Fibroblast of the aortic adventitia (primary cell): ENCODE measurements around the gene GNB5. TPM values are rescaled to one million over a fixed set of nuclear protein-coding genes. Genes with fewer than 3 reads are reported as not detected.
"Not testable (repeated sequence)": the region's sequence is repeated elsewhere in the genome, so short reads cannot be mapped to it uniquely, and the experiment has no call there.

Experiments
- DNase-seq: peaks from one replicate; pipeline ENCODE4 v3.0.0-alpha.2; 2010; ENCODE audit warnings: low read depth
- H3K4me3 ChIP-seq: 2 replicates; pipeline ENCODE4 v1.5.1; 2011; ENCODE audit warnings: low read depth, mild to moderate bottlenecking, control low read depth, low read length, moderate library complexity
- CTCF ChIP-seq: IDR thresholded peaks from 2 replicates; pipeline ENCODE4 v1.5.1; 2011; ENCODE audit warnings: mild to moderate bottlenecking, low read length, control low read depth, inconsistent platforms; ENCODE audit not compliant: insufficient read depth
- total RNA-seq: library from RNA; depleted of rRNA; stranded (reverse); fragments of >200 nt; gene quantifications from 2 replicates; pipeline ENCODE4 v1.2.3, GENCODE V29; 2012; ENCODE audit warnings: low replicate concordance

GNB5 gene
- total RNA-seq, 1 donor = 24.0 TPM

GRCh38 chr15:52172869-52173268 lies 18.3 kb downstream of the GNB5 start:
- H3K4me3 ChIP-seq = no peak overlapping the region
- TF ChIP-seq CTCF = no peak
- no peak for DNase-seq

- H3K4me3 ChIP-seq = no peak overlapping the region
- no peak for TF ChIP-seq CTCF
- no peak for DNase-seq
Observed at GRCh38 chr15:52171807-52172206, 19.4 kb downstream of the GNB5 start.

GRCh38 chr15:52171386-52171785 lies 19.8 kb downstream of the GNB5 start:
- peak; percentile 25 for TF ChIP-seq CTCF
- peak; percentile 12 for DNase-seq

GRCh38 chr15:52170199-52170598 lies 21.0 kb downstream of the GNB5 start:
- DNase-seq, H3K4me3 ChIP-seq: not testable (repeated sequence)

More at GRCh38 chr15:52171386-52171785, 19.8 kb downstream of the GNB5 start:
- H3K4me3 ChIP-seq = no peak overlapping the region

GRCh38 chr15:52165494-52166131 lies 25.6 kb downstream of the GNB5 start:
- not testable (repeated sequence) for H3K4me3 ChIP-seq, DNase-seq

GRCh38 chr15:52164631-52165265 lies 26.4 kb downstream of the GNB5 start:
- no peak for TF ChIP-seq CTCF
- no peak overlapping the region for H3K4me3 ChIP-seq
- peak; percentile 50 for DNase-seq

- no peak for DNase-seq
- TF ChIP-seq CTCF = no peak
- no peak overlapping the region for H3K4me3 ChIP-seq
Observed at GRCh38 chr15:52163321-52164190, 27.6 kb downstream of the GNB5 start.
